ENCODE data around the gene SMC3. TPM values are rescaled to one million over a fixed set of nuclear protein-coding genes. Genes with fewer than 3 reads are reported as not detected.

SMC3 gene
- total and polyA plus RNA-seq, 2 of the 13 experiments (the other 11 are each of a cell fraction or from before 2014, with no cell fraction given): 11.7 to 48.0 TPM

DNA sequence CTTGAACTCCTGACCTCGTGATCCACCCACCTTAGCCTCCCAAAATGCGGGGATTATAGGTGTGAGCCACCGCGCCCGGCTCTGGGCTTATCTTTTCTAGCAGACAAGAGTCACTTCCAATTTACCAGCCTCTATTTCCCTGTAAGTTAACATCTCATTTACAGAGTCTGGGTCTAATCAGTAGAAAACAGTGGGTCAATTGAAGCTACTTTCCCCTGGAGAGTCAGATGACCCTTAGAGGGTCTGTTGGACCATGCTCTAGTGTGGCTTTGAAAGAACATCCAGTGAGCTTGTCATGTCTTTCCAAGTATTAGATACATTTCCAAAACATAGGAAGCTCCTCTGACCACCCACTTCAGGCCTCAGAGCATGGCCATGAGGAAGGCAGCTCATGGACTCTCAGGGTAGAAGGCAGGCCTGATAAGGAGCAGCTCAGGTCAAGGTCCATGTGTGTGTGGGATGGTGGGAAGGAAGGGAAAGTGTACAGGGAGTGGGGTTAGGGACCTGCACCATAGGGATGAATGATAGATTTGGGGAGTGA, 49.1 kb downstream of the SMC3 start:
- Histone ChIP-seq H3K27ac (ENCODE audit: extremely low read length, insufficient read depth, low read length) (no peak overlapping the region), H2AFZ (ENCODE audit: low read length) (no peak overlapping the region), H3K9me3 (ENCODE audit: low read length) (no peaks in the 10 kb centered on the region), H3K4me3 (replicated peaks in 1 of 3; ENCODE audit: insufficient read depth in 1 of 3, low read depth in 2 of 3, low read length in 3 of 3) (no peak overlapping the region), H4K20me1 (ENCODE audit: insufficient read depth, low read length) (no peaks in the 10 kb centered on the region), H3K4me2 (ENCODE audit: low read depth, low read length) (no peak overlapping the region), H3K4me1 (ENCODE audit: insufficient read depth, low read length) (no peaks in the 10 kb centered on the region), H3K9ac (ENCODE audit: insufficient read depth, low read depth, low read length) (no peak overlapping the region), H3K36me3 (replicated peaks in 1 of 2; ENCODE audit: control insufficient read depth in 1 of 2, insufficient read depth in 2 of 2, low read length in 2 of 2) (no peaks in the 10 kb centered on the region), H3K27me3 (ENCODE audit: control insufficient read depth in 1 of 2, insufficient read depth in 2 of 2, low read length in 2 of 2) (no peaks in the 10 kb centered on the region), H3K79me2 (ENCODE audit: insufficient read depth, low read length) (no peaks in the 10 kb centered on the region)
- ATAC-seq (no peak), FAIRE-seq (no peak), DNase-seq (ENCODE audit: low spot score) (no peak)
- no TSS peak for BruUV-seq (replicated peaks)
- ChIA-PET POLR2A (no interaction called here), CTCF (ENCODE audit: low intra/inter-chr PET ratio, low total read pairs) (no interaction called here)
- in situ Hi-C loops (cut with HindIII; ENCODE audit: extremely low pct_ligation_motif_present, low pct_unique_long_range_greater_than_20kb): loop anchor here (25.0 kb wide), 1 partner anchor 271 kb away; no protein-coding TSS in a partner anchor
- TF ChIP-seq PCBP2 (optimal IDR thresholded peaks at IDR 0.05; ENCODE audit: low read depth, low read length, poor library complexity, severe bottlenecking): no peak
- no peak for TF ChIP-seq SUZ12 (IDR thresholded peaks at IDR 0.05; ENCODE audit: low read depth, low read length)
- no peak for TF ChIP-seq ZNF343 (CRISPR knock-in tag; IDR thresholded peaks at IDR 0.05)
- TF ChIP-seq TBP (CRISPR knock-in tag; IDR thresholded peaks at IDR 0.05): no peak
- no peak for TF ChIP-seq ZNF737 (CRISPR knock-in tag; IDR thresholded peaks at IDR 0.05; ENCODE audit: borderline replicate concordance)
- TF ChIP-seq, protein P1, sequence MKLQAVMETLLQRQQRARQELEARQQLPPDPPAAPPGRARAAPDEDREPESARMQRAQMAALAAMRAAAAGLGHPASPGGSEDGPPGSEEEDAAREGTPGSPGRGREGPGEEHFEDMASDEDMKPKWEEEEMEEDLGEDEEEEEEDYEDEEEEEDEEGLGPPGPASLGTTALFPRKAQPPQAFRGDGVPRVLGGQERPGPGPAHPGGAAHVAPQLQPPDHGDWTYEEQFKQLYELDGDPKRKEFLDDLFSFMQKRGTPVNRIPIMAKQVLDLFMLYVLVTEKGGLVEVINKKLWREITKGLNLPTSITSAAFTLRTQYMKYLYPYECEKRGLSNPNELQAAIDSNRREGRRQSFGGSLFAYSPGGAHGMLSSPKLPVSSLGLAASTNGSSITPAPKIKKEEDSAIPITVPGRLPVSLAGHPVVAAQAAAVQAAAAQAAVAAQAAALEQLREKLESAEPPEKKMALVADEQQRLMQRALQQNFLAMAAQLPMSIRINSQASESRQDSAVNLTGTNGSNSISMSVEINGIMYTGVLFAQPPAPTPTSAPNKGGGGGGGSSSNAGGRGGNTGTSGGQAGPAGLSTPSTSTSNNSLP (IDR thresholded peaks at IDR 0.05; ENCODE audit: low read depth, low read length): no peak
- TF ChIP-seq PHF5A (CRISPR knock-in tag; IDR thresholded peaks at IDR 0.05; ENCODE audit: low read depth, unreplicated experiment): no peak
- TF ChIP-seq SMAD9 (CRISPR knock-in tag; IDR thresholded peaks at IDR 0.05): no peak
- TF ChIP-seq, protein P2, sequence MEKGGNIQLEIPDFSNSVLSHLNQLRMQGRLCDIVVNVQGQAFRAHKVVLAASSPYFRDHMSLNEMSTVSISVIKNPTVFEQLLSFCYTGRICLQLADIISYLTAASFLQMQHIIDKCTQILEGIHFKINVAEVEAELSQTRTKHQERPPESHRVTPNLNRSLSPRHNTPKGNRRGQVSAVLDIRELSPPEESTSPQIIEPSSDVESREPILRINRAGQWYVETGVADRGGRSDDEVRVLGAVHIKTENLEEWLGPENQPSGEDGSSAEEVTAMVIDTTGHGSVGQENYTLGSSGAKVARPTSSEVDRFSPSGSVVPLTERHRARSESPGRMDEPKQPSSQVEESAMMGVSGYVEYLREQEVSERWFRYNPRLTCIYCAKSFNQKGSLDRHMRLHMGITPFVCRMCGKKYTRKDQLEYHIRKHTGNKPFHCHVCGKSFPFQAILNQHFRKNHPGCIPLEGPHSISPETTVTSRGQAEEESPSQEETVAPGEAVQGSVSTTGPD (CRISPR knock-in tag; IDR thresholded peaks at IDR 0.05): no peak
- TF ChIP-seq ZNF30 (CRISPR knock-in tag; IDR thresholded peaks at IDR 0.05): no peak
- WGBS (ENCODE audit: low lambda C conversion rate): 43% methylated on average over 5 of the region's 5 CpGs
- intact Hi-C loops (cut with micrococcal nuclease; ENCODE audit: unreplicated experiment): no loop called here
